HG03196 (cell line): ENCODE data around the gene SMIM26.

Experiments
- ATAC-seq: cut with Tn5 transposase; IDR thresholded peaks from one replicate; pipeline ENCODE4 v1.9.1; 2021; ENCODE audit not compliant: unreplicated experiment

The SMIM26 gene

GRCh38 chr20:18578581-18578980, 11.3 kb downstream of the SMIM26 start:
- ATAC-seq: no peak

- ATAC-seq: no peak
Measured at GRCh38 chr20:18580012-18580411, 12.8 kb downstream of the SMIM26 start.

- ATAC-seq: no peak
Measured at GRCh38 chr20:18585134-18585533, 17.9 kb downstream of the SMIM26 start.

GRCh38 chr20:18587665-18588573, 20.7 kb downstream of the SMIM26 start, which contains the start of gene DTD1:
DTD1 (plus strand) TSS chr20:18588054; CDS start chr20:18588073, 19 bp downstream.
- ATAC-seq: peak; percentile 89

- ATAC-seq: no peak
Measured at GRCh38 chr20:18588574-18588933, 21.3 kb downstream of the SMIM26 start.

- ATAC-seq: no peak
Measured at GRCh38 chr20:18589941-18590674, 22.9 kb downstream of the SMIM26 start.

- no peak for ATAC-seq
Measured at GRCh38 chr20:18596270-18596669, 29.0 kb downstream of the SMIM26 start.

- ATAC-seq: no peak
Measured at GRCh38 chr20:18609741-18610140, 42.5 kb downstream of the SMIM26 start.

- ATAC-seq: no peak
Measured at GRCh38 chr20:18611492-18611891, 44.3 kb downstream of the SMIM26 start.

- ATAC-seq: no peak
Measured at GRCh38 chr20:18613553-18613952, 46.3 kb downstream of the SMIM26 start.

- no peak for ATAC-seq
Measured at GRCh38 chr20:18614244-18614643, 47.0 kb downstream of the SMIM26 start.

GRCh38 chr20:18615020-18615650, 47.9 kb downstream of the SMIM26 start:
- ATAC-seq: no peak
